ENCODE measurements around the gene CTIF. TPM values are rescaled to one million over a fixed set of nuclear protein-coding genes. Genes with fewer than 3 reads are reported as not detected.
A peak's percentile ranks its signal among the peaks of the same experiment; 100 is the strongest.

CTIF gene
- total and polyA plus RNA-seq, 2 experiments from 2014 or later: 22.1 to 27.9 TPM

- Histone ChIP-seq H4K20me1 (ENCODE audit: insufficient read depth, poor library complexity, severe bottlenecking) (peaks cover 8% of the 10 kb centered on the region), H3K27ac (no peak overlapping the region), H3K79me2 (peaks cover 4% of the 10 kb centered on the region), H3K4me2 (no peak overlapping the region), H3K9me2 (replicated peaks; ENCODE audit: insufficient read depth) (no peaks in the 10 kb centered on the region), H3K27me3 (no peaks in the 10 kb centered on the region), H3K4me3 (no peak overlapping the region), H3K9me3 (ENCODE audit: low read depth) (no peaks in the 10 kb centered on the region), H3K36me3 (replicated peaks; ENCODE audit: insufficient read depth, low read depth) (no peaks in the 10 kb centered on the region), H3K4me1 (ENCODE audit: insufficient read depth) (no peaks in the 10 kb centered on the region), H2AFZ (no peak overlapping the region)
- TF ChIP-seq CTCF (IDR thresholded peaks at IDR 0.05; ENCODE audit: poor library complexity) (no peak), EZH2 (IDR thresholded peaks at IDR 0.05; ENCODE audit: borderline replicate concordance) (no peak), EZH2phosphoT487 (IDR thresholded peaks at IDR 0.05; ENCODE audit: low read depth, severe bottlenecking, unreplicated experiment) (no peak)
- 86% methylated on average over 11 of the region's 11 CpGs for WGBS (ENCODE audit: low lambda C conversion rate, missing lambda C conversion rate)
- no peak for DNase-seq (ENCODE audit: low spot score)
Measured at GRCh38 chr18:48621815-48622555, 83.2 kb downstream of the CTIF start.

DNA sequence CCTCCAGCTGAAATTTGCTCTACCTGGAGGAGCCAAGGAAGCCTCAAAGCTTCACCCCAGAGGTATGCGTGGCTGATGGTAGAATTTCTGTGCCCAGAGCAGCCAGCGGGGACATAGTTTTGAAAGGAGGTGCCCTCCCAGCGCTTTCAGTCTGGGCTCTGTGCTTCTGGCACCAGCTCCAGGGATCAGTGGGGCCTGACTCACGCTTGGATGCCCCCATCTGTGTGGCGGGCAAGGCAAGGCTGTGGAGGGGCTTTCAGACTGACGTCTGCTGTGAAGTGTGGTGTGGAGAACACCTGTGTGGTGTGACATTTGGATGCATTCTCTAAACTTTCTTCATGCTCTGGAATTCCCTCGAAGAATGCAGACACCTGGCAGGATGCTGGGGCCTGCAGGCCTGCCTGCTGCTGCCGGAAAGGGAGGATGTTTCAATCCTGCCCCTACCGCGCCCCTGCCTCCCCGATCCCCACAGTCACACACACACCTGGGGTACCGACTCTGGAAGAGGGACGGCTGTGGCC lies 84.1 kb downstream of the CTIF start:
- Histone ChIP-seq H3K36me3 (replicated peaks; ENCODE audit: insufficient read depth, low read depth) (no peaks in the 10 kb centered on the region), H3K9me3 (ENCODE audit: low read depth) (no peaks in the 10 kb centered on the region), H3K4me1 (ENCODE audit: insufficient read depth) (no peaks in the 10 kb centered on the region), H3K4me2 (no peak overlapping the region), H3K9me2 (replicated peaks; ENCODE audit: insufficient read depth) (no peaks in the 10 kb centered on the region), H4K20me1 (ENCODE audit: insufficient read depth, poor library complexity, severe bottlenecking) (no peaks in the 10 kb centered on the region), H3K27me3 (no peaks in the 10 kb centered on the region), H2AFZ (no peak overlapping the region), H3K27ac (peak overlapping the region; percentile 39), H3K4me3 (no peak overlapping the region), H3K79me2 (peaks cover 2% of the 10 kb centered on the region)
- WGBS (ENCODE audit: low lambda C conversion rate, missing lambda C conversion rate): 67% methylated on average over 13 of the region's 13 CpGs
- TF ChIP-seq CTCF (IDR thresholded peaks at IDR 0.05; ENCODE audit: poor library complexity): no peak
- no peak for TF ChIP-seq EZH2phosphoT487 (IDR thresholded peaks at IDR 0.05; ENCODE audit: low read depth, severe bottlenecking, unreplicated experiment)
- no peak for TF ChIP-seq EZH2 (IDR thresholded peaks at IDR 0.05; ENCODE audit: borderline replicate concordance)
- no peak for DNase-seq (ENCODE audit: low spot score)

DNA sequence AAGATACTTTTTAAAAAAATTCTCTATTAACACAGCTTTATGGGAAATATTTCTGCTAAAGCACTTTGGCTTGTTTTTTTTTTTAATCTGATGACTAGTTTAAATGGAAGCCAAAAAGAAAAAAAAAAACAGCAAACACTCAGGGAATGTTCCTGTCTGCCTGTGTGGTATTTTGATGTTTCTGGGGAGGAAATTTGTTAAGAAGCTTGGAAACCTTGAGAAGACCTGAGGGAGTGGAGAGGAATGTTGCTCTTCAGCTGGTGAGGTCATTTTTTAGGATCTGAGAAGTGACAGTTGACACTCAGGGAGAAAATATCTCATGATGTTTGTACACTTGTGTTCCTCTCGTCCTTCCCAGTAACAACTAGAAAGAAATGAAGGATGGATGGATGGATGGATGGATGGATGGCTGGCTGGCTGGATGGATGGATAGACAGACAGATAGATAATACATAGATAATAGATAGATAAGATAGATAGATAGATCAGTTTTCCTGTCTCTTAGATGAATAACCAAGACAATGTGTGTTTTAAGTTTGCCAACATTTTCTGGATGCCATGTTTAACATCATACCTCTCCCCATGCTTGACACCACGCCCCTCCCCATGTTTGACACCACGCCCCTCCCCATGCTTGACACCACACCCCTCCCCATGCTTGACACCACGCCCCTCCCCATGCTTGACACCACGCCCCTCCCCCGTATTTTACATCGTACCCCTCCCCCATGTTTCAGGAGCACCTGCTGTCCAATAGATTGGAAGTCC lies 84.8 kb downstream of the CTIF start:
- Histone ChIP-seq H3K4me1 (ENCODE audit: insufficient read depth) (no peaks in the 10 kb centered on the region), H3K4me2 (no peak overlapping the region), H3K9me3 (ENCODE audit: low read depth) (no peaks in the 10 kb centered on the region), H3K36me3 (replicated peaks; ENCODE audit: insufficient read depth, low read depth) (no peaks in the 10 kb centered on the region), H3K4me3 (no peak overlapping the region), H3K27ac (peak overlapping the region; percentile 39), H2AFZ (no peak overlapping the region), H3K27me3 (no peaks in the 10 kb centered on the region), H3K79me2 (no peaks in the 10 kb centered on the region), H3K9me2 (replicated peaks; ENCODE audit: insufficient read depth) (no peaks in the 10 kb centered on the region), H4K20me1 (ENCODE audit: insufficient read depth, poor library complexity, severe bottlenecking) (no peaks in the 10 kb centered on the region)
- TF ChIP-seq EZH2phosphoT487 (IDR thresholded peaks at IDR 0.05; ENCODE audit: low read depth, severe bottlenecking, unreplicated experiment) (no peak), CTCF (IDR thresholded peaks at IDR 0.05; ENCODE audit: poor library complexity) (no peak), EZH2 (IDR thresholded peaks at IDR 0.05; ENCODE audit: borderline replicate concordance) (no peak)
- 89% methylated on average over 5 of the region's 7 CpGs for WGBS (ENCODE audit: low lambda C conversion rate, missing lambda C conversion rate)
- no peak for DNase-seq (ENCODE audit: low spot score)

Measured in hepatocyte (in vitro differentiated cells).